ENCODE results near the gene PRDM16. TPM values are rescaled to one million over a fixed set of nuclear protein-coding genes. Genes with fewer than 3 reads are reported as not detected.

PRDM16 gene
- total and polyA plus RNA-seq, 2 experiments from 2014 or later = 0.14 to 0.16 TPM

GRCh38 chr1:3345792-3346191 is 276.8 kb downstream of the PRDM16 start:
- peaks cover 6% of the 10 kb centered on the region for H3K27me3 Mint-ChIP-seq (ENCODE audit: insufficient read depth, low read depth, poor library complexity)
- no peak overlapping the region for H2AFZ ChIP-seq
- H3K27ac Mint-ChIP-seq = no peak overlapping the region
- ATAC-seq = no peak
- H3K36me3 Mint-ChIP-seq (ENCODE audit: low read depth) = peaks cover 7% of the 10 kb centered on the region; the same call in 2 of the 3 replicates
- H3K4me3 Mint-ChIP-seq = no peak overlapping the region
- DNase-seq (ENCODE audit: low spot score) = no peak
- no peak overlapping the region for H3K4me3 ChIP-seq
- H3K4me1 ChIP-seq (ENCODE audit: insufficient read depth) = no peaks in the 10 kb centered on the region
- H3K4me2 ChIP-seq = no peak overlapping the region
- H3K27ac ChIP-seq (ENCODE audit: low read depth) = no peak overlapping the region
- H4K20me1 ChIP-seq (replicated peaks; ENCODE audit: insufficient read depth) = no peaks in the 10 kb centered on the region
- peaks cover 16% of the 10 kb centered on the region for H3K9me3 Mint-ChIP-seq
- TF ChIP-seq CREB1 (CRISPR knock-in tag; IDR thresholded peaks at IDR 0.05; ENCODE audit: low read depth) (no peak), ETS1 (IDR thresholded peaks at IDR 0.05) (no peak), ZNF462 (CRISPR knock-in tag; IDR thresholded peaks at IDR 0.05) (no peak), JUNB (IDR thresholded peaks at IDR 0.05; ENCODE audit: unreplicated experiment) (no peak), NANOG (IDR thresholded peaks at IDR 0.05; ENCODE audit: borderline replicate concordance) (no peak), ZNF114 (CRISPR knock-in tag; IDR thresholded peaks at IDR 0.05) (no peak), REST (IDR thresholded peaks at IDR 0.05; ENCODE audit: unreplicated experiment) (no peak), ZNF331 (CRISPR knock-in tag; IDR thresholded peaks at IDR 0.05; ENCODE audit: low read depth) (no peak), POLR2AphosphoS5 (IDR thresholded peaks at IDR 0.05; ENCODE audit: low read depth) (no peak), EZH2 (IDR thresholded peaks at IDR 0.05; ENCODE audit: low read depth, unreplicated experiment) (no peak)
- H3F3A ChIP-seq (replicated peaks; ENCODE audit: low read depth) = no peaks in the 10 kb centered on the region
- no peaks in the 10 kb centered on the region for H3K4me1 Mint-ChIP-seq
- H3K36me3 ChIP-seq (ENCODE audit: insufficient read depth) = no peaks in the 10 kb centered on the region
- no peaks in the 10 kb centered on the region for H3K79me2 ChIP-seq (replicated peaks; ENCODE audit: insufficient read depth)
- no peaks in the 10 kb centered on the region for H3K27me3 ChIP-seq (ENCODE audit: insufficient read depth)
- no peaks in the 10 kb centered on the region for H3K9me2 ChIP-seq (ENCODE audit: insufficient read depth)

Data from GM23338 (cell line).